ENCODE results near the gene B3GNT7.
A peak's percentile ranks its signal among the peaks of the same experiment; 100 is the strongest.
"Not testable (repeated sequence)": the region's sequence is repeated elsewhere in the genome, so short reads cannot be mapped to it uniquely, and the experiment has no call there.

The B3GNT7 gene

GRCh38 chr2:231403421-231404182 lies 8.1 kb downstream of the B3GNT7 start:
- not testable (repeated sequence) for DNase-seq (ENCODE audit: low spot score)

GRCh38 chr2:231404183-231404578 lies 8.7 kb downstream of the B3GNT7 start:
- DNase-seq (ENCODE audit: low spot score): not testable (repeated sequence)

- DNase-seq (ENCODE audit: low spot score): not testable (repeated sequence)
These were observed 10.3 kb downstream of the B3GNT7 start for GRCh38 chr2:231405601-231406367.

GRCh38 chr2:231407686-231408085 lies 12.2 kb downstream of the B3GNT7 start:
- DNase-seq (ENCODE audit: low spot score): not testable (repeated sequence)

GRCh38 chr2:231408304-231408703 lies 12.8 kb downstream of the B3GNT7 start:
- DNase-seq (ENCODE audit: low spot score): not testable (repeated sequence)

- DNase-seq (ENCODE audit: low spot score): no peak
These were observed 14.3 kb downstream of the B3GNT7 start for GRCh38 chr2:231409776-231410175.

GRCh38 chr2:231410293-231411004 lies 14.9 kb downstream of the B3GNT7 start:
- no peak for DNase-seq (ENCODE audit: low spot score)

- no peak for DNase-seq (ENCODE audit: low spot score)
These were observed 15.7 kb downstream of the B3GNT7 start for GRCh38 chr2:231411237-231411636.

- DNase-seq (ENCODE audit: low spot score): peak; percentile 72
These were observed 16.5 kb downstream of the B3GNT7 start for GRCh38 chr2:231411831-231412617.

- no peak for DNase-seq (ENCODE audit: low spot score)
These were observed 17.1 kb downstream of the B3GNT7 start for GRCh38 chr2:231412618-231412963.

- no peak for DNase-seq (ENCODE audit: low spot score)
These were observed 17.9 kb downstream of the B3GNT7 start for GRCh38 chr2:231413456-231413855.

- DNase-seq (ENCODE audit: low spot score): no peak
These were observed 18.5 kb downstream of the B3GNT7 start for GRCh38 chr2:231413921-231414476.

- no peak for DNase-seq (ENCODE audit: low spot score)
These were observed 19.5 kb downstream of the B3GNT7 start for GRCh38 chr2:231415029-231415428.

GRCh38 chr2:231418820-231419640 lies 23.5 kb downstream of the B3GNT7 start:
- no peak for DNase-seq (ENCODE audit: low spot score)

- no peak for DNase-seq (ENCODE audit: low spot score)
These were observed 25.6 kb downstream of the B3GNT7 start for GRCh38 chr2:231421051-231421580.

GRCh38 chr2:231422056-231422455 lies 26.5 kb downstream of the B3GNT7 start:
- DNase-seq (ENCODE audit: low spot score): no peak

- DNase-seq (ENCODE audit: low spot score): no peak
These were observed 27.7 kb downstream of the B3GNT7 start for GRCh38 chr2:231423176-231423575.

GRCh38 chr2:231425291-231425810 lies 29.8 kb downstream of the B3GNT7 start:
- no peak for DNase-seq (ENCODE audit: low spot score)

- DNase-seq (ENCODE audit: low spot score): no peak
These were observed 30.5 kb downstream of the B3GNT7 start for GRCh38 chr2:231425811-231426703.
